Fibroblast of skin of abdomen (primary cell): ENCODE data around the gene BEND2. TPM values are rescaled to one million over a fixed set of nuclear protein-coding genes. Genes with fewer than 3 reads are reported as not detected.
"Not testable (repeated sequence)": the region's sequence is repeated elsewhere in the genome, so short reads cannot be mapped to it uniquely, and the experiment has no call there.

ENCODE experiments used
- DNase-seq: peaks from one replicate; pipeline ENCODE4 v3.0.0-alpha.2; 2013
- polyA plus RNA-seq, 2 experiments: library from polyadenylated mRNA; unstranded; fragments of 120-200 nt; gene quantifications; one replicate each; pipeline ENCODE4 v1.2.1, GENCODE V29; 2013; ENCODE audit not compliant: insufficient read length in 2 of 2

The BEND2 gene
- polyA plus RNA-seq (2013, experiment 1 of 2; ENCODE audit: insufficient read length), result not detected
- polyA plus RNA-seq (2013, experiment 2 of 2; ENCODE audit: insufficient read length), result not detected

- no peak for DNase-seq
Measured at GRCh38 chrX:18220786-18221185, at the start of gene BEND2. TSS of gene BEND2 (minus strand) at chrX:18220886. CDS start at chrX:18220750, 136 bp downstream.

- no peak for DNase-seq
Measured at GRCh38 chrX:18255059-18255458, 34.4 kb upstream of the BEND2 start.

GRCh38 chrX:18252644-18253359 lies 32.1 kb upstream of the BEND2 start:
- DNase-seq, result peak; percentile 23

GRCh38 chrX:18229646-18230045 lies 9.0 kb upstream of the BEND2 start:
- not testable (repeated sequence) for DNase-seq

- no peak for DNase-seq
Measured at GRCh38 chrX:18228069-18228468, 7.4 kb upstream of the BEND2 start.

GRCh38 chrX:18227458-18227857 lies 6.8 kb upstream of the BEND2 start:
- DNase-seq, result no peak

GRCh38 chrX:18210470-18210869 lies 10.2 kb downstream of the BEND2 start:
- DNase-seq, result peak; percentile 0

GRCh38 chrX:18206657-18207056 lies 14.0 kb downstream of the BEND2 start:
- no peak for DNase-seq

- no peak for DNase-seq
Measured at GRCh38 chrX:18203631-18204030, 17.1 kb downstream of the BEND2 start.

- no peak for DNase-seq
Measured at GRCh38 chrX:18194688-18195087, 26.0 kb downstream of the BEND2 start.

- DNase-seq, result no peak
Measured at GRCh38 chrX:18179446-18179845, 41.2 kb downstream of the BEND2 start.

GRCh38 chrX:18174971-18175370 lies 45.7 kb downstream of the BEND2 start:
- DNase-seq, result no peak

GRCh38 chrX:18174209-18174608 lies 46.5 kb downstream of the BEND2 start:
- DNase-seq, result no peak

- no peak for DNase-seq
Measured at GRCh38 chrX:18173494-18174180, 47.0 kb downstream of the BEND2 start.

GRCh38 chrX:18172970-18173369 lies 47.7 kb downstream of the BEND2 start:
- no peak for DNase-seq

GRCh38 chrX:18170910-18171309 lies 49.8 kb downstream of the BEND2 start:
- DNase-seq, result no peak

GRCh38 chrX:18166068-18166467 lies 54.6 kb downstream of the BEND2 start:
- no peak for DNase-seq

- DNase-seq, result no peak
Measured at GRCh38 chrX:18160369-18160768, 60.3 kb downstream of the BEND2 start.

- no peak for DNase-seq
Measured at GRCh38 chrX:18158963-18159362, 61.7 kb downstream of the BEND2 start.

- DNase-seq, result no peak
Measured at GRCh38 chrX:18151649-18152048, 69.0 kb downstream of the BEND2 start.

GRCh38 chrX:18151157-18151556 lies 69.5 kb downstream of the BEND2 start:
- no peak for DNase-seq

GRCh38 chrX:18149454-18149853 lies 71.2 kb downstream of the BEND2 start:
- DNase-seq, result no peak

GRCh38 chrX:18146954-18147353 lies 73.7 kb downstream of the BEND2 start:
- DNase-seq, result peak; percentile 3

- DNase-seq, result no peak
Measured at GRCh38 chrX:18146009-18146408, 74.7 kb downstream of the BEND2 start.
